Breast epithelium (tissue), 4 donors: ENCODE measurements around the gene GLT8D2. TPM values are rescaled to one million over a fixed set of nuclear protein-coding genes. Genes with fewer than 3 reads are reported as not detected.

Source experiments
- DNase-seq, 2 donors: peaks; one replicate each; pipeline ENCODE4 v3.0.0-alpha.2; 2019; ENCODE audit warnings: low spot score in 2 of 2
- H3K27ac ChIP-seq, 2 donors: fragments of 200-600 bp; sonication (generic) in 1 of 2; one replicate each; pipeline ENCODE4 v1.5.1; 2016 to 2019; ENCODE audit warnings: mild to moderate bottlenecking in 1 of 2
- H3K27me3 ChIP-seq, 2 donors: fragments of 200-600 bp; sonication (generic) in 1 of 2; one replicate each; pipeline versions ENCODE4 v1.5.1 to v1.6.0; 2017 to 2019; ENCODE audit warnings: control low read depth in 1 of 2, mild to moderate bottlenecking in 1 of 2
- H3K36me3 ChIP-seq: fragments of 200-600 bp; one replicate; pipeline ENCODE4 v1.5.1; 2019
- H3K4me1 ChIP-seq, 2 donors: fragments of 200-600 bp; sonication (generic); one replicate each; pipeline ENCODE4 v1.5.1; 2016 to 2019; ENCODE audit warnings: control low read depth in 1 of 2
- H3K4me3 ChIP-seq, 3 donors: fragments of 200-600 bp; sonication (generic); 1 replicate in 2 of 3; 2 replicates in 1 of 3; pipeline ENCODE4 v1.5.1; 2016 to 2019; ENCODE audit warnings: mild to moderate bottlenecking in 3 of 3, moderate library complexity in 2 of 3
- H3K9me3 ChIP-seq, 2 donors: fragments of 200-600 bp; sonication (generic) in 1 of 2; one replicate each; pipeline ENCODE4 v1.5.1; 2016 to 2019; ENCODE audit warnings: control low read depth in 1 of 2
- CTCF ChIP-seq, 3 donors: fragments of 450-650 bp; IDR thresholded peaks; one replicate each; pipeline ENCODE4 v1.5.1; 2016 to 2017; ENCODE audit warnings: antibody characterized with exemption in 3 of 3, mild to moderate bottlenecking in 3 of 3, moderate library complexity in 3 of 3
- POLR2A ChIP-seq: fragments of 450-650 bp; IDR thresholded peaks from one replicate; pipeline ENCODE4 v1.6.1; 2016; ENCODE audit warnings: antibody characterized with exemption, mild to moderate bottlenecking, moderate library complexity
- POLR2AphosphoS5 ChIP-seq, 3 donors: sonication (generic); formaldehyde crosslinking; IDR thresholded peaks; one replicate each; pipeline ENCODE4 v1.6.1; 2017; ENCODE audit warnings: antibody characterized with exemption in 3 of 3
- intact Hi-C: fragments of 100-400 bp; cut with DNase I; formaldehyde crosslinking; loops from one replicate; pipeline ENCODE4 v1.15.1; 2023; ENCODE audit warnings: low total_unique reads
- total RNA-seq, 3 donors: library from RNA; depleted of rRNA; stranded (reverse); fragments of >200 nt; gene quantifications; one replicate each; pipeline ENCODE4 v1.1.0, GENCODE V29; 2016

The GLT8D2 gene
- total RNA-seq, 3 donors from 2014 or later = 8.6 to 20.8 (median 16.1) TPM

DNA sequence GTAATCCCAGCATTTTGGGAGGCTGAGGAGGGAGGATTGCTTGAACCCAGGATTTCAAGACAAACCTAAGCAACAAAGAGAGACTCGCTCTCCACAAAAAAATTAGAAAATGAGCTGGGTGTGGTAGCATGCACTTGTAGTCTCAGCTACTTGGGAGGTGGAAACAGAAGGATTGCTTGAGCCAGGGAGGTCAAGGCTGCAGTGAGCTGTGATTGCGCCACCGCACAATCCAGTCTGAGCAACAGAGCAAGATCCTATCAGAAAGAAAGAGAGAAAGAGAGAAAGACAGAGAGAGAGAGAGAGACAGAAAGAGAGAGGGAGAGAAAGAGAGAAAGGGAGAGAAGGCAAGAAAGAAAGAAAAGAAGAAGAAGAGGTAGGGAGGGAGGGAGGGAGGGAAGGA is 47.3 kb downstream of the GLT8D2 start:
- DNase-seq = no peak
- no peaks in the 10 kb centered on the region for H3K4me1 ChIP-seq
- H3K36me3 ChIP-seq = no peaks in the 10 kb centered on the region
- no peaks in the 10 kb centered on the region for H3K9me3 ChIP-seq
- no peaks in the 10 kb centered on the region for H3K27me3 ChIP-seq
- H3K4me3 ChIP-seq = no peak overlapping the region
- TF ChIP-seq CTCF (IDR thresholded peaks at IDR 0.05) (no peak), POLR2AphosphoS5 (IDR thresholded peaks at IDR 0.05) (no peak), POLR2A (no peak)
- no peak overlapping the region for H3K27ac ChIP-seq
- intact Hi-C loops = no loop called here

DNA sequence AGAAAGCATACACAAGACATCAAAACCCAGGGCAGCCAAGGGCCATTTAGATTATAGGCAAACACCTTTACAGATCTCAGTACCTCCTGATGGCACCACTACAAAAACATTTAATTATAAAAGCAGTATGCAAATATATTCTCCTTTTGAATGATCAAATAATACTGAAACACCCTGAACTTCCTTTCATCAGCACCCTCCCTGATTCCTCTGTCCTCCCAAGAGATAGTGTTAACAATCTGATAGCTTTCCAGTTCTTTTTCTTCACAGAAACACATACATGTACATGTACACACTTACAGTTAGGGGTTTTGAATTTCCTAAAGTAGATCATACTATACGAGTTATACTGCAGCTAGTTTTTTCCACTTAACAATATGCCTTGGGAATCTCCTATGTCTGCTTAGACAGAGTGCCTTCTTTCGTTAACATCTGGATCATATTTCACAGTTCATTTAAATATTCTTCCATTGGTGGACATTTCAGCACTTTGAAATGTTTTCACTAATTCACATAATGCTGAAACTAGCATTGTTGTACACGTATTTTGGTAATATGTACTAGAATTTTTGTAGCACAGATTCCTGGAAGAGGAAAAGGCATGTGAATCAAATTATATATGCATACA is 49.1 kb downstream of the GLT8D2 start:
- Histone ChIP-seq H3K4me3 (no peak overlapping the region), H3K9me3 (no peaks in the 10 kb centered on the region), H3K36me3 (no peaks in the 10 kb centered on the region), H3K27me3 (no peaks in the 10 kb centered on the region), H3K4me1 (no peaks in the 10 kb centered on the region), H3K27ac (no peak overlapping the region)
- intact Hi-C loops = no loop called here
- no peak for DNase-seq
- TF ChIP-seq POLR2A (no peak), CTCF (IDR thresholded peaks at IDR 0.05) (no peak), POLR2AphosphoS5 (IDR thresholded peaks at IDR 0.05) (no peak)

DNA sequence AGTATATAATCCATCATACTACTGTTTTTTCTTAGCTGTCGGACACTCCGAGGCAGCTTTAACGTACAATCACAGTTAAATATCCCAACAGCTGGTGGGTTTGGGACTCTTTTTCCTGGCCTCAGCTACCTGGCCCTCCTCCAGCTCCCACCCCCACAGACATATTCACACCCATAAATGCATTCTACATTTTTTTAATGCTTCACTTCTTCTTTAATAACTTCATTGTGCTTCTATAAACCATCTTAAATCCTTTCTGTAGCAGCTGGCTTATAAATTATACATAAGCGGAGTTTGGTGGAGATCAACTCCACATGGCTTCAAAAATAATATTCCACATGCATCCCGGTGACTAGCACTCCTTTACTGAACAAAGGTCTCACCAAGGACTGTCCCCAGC is 51.0 kb downstream of the GLT8D2 start:
- Histone ChIP-seq H3K27me3 (no peaks in the 10 kb centered on the region), H3K4me1 (no peaks in the 10 kb centered on the region), H3K4me3 (no peak overlapping the region), H3K36me3 (no peaks in the 10 kb centered on the region), H3K9me3 (no peaks in the 10 kb centered on the region), H3K27ac (peak overlapping the region in 1 of 2 donors; percentile 9)
- TF ChIP-seq POLR2A = no peak
- no peak for TF ChIP-seq CTCF (IDR thresholded peaks at IDR 0.05)
- no peak for TF ChIP-seq POLR2AphosphoS5 (IDR thresholded peaks at IDR 0.05)
- intact Hi-C loops = no loop called here
- DNase-seq = no peak

DNA sequence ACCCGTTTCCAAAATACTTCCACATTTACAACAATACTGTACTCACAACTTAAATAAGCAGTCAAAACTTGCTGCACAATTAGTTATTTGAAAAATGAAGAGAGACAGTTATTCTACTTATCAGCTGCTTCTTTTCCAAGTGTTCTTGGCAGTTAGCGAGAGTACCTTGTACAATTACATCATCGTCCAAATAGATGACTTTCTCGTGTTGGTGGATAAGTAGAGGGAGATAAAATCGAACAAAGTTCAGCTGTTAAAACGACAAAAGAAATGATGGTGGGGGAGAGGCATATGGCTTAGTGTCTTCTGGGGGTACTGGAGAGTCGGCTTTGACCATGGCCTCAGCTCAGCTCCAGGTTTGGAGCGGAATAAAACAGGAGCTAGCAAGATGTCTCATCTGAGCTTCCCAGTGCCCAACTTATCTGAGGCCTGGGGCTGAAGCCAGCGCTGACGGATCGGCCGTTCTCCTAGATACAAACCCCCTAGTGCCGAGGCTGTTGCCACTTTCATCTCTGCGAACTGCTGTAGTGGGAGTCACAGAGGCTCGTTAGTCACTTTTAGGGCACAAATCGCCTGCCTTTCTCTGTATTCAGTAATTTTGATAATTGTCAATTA is 52.6 kb downstream of the GLT8D2 start:
- Histone ChIP-seq H3K27me3 (no peaks in the 10 kb centered on the region), H3K4me1 (no peaks in the 10 kb centered on the region), H3K9me3 (no peaks in the 10 kb centered on the region), H3K4me3 (peak overlapping the region in 1 of 3 donors; percentile 29), H3K27ac (peak overlapping the region; percentile 27 to 68), H3K36me3 (no peaks in the 10 kb centered on the region)
- intact Hi-C loops = no loop called here
- TF ChIP-seq POLR2AphosphoS5 (IDR thresholded peaks at IDR 0.05) (peak in 1 of 3 donors; percentile 22), POLR2A (no peak)
- DNase-seq = no peak

DNA sequence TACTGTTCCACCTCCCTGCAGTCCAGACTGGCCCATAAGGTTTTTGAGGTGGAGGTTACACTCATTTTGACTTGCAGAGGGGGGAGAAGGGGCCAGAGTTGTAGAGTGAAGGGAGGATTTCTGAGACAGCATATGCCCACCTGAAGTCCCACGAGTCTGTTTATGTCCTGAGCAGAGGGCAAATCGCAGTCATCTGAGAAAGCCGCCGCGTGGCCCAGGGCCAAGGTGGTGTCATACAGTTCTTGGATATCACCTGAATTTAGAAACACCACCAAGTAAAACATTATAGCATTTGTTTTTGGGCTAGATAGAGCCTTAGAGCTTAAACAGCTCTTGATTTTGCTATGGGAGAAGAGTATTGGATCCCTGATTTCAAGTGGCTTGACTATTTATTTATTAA is 53.4 kb downstream of the GLT8D2 start:
- H3K9me3 ChIP-seq = no peaks in the 10 kb centered on the region
- TF ChIP-seq POLR2A = no peak
- TF ChIP-seq CTCF (IDR thresholded peaks at IDR 0.05) = no peak
- TF ChIP-seq POLR2AphosphoS5 (IDR thresholded peaks at IDR 0.05) = no peak
- no peak overlapping the region for H3K27ac ChIP-seq
- no peak for DNase-seq
- H3K27me3 ChIP-seq = no peaks in the 10 kb centered on the region
- H3K36me3 ChIP-seq = no peaks in the 10 kb centered on the region
- intact Hi-C loops = no loop called here
- H3K4me1 ChIP-seq = no peaks in the 10 kb centered on the region
- no peak overlapping the region for H3K4me3 ChIP-seq
